Measurements from ENCODE around the gene NPHP4.

GRCh38 chr1:5843521-5844096 is 148.6 kb downstream of the NPHP4 start:
- TF ChIP-seq, protein P1, sequence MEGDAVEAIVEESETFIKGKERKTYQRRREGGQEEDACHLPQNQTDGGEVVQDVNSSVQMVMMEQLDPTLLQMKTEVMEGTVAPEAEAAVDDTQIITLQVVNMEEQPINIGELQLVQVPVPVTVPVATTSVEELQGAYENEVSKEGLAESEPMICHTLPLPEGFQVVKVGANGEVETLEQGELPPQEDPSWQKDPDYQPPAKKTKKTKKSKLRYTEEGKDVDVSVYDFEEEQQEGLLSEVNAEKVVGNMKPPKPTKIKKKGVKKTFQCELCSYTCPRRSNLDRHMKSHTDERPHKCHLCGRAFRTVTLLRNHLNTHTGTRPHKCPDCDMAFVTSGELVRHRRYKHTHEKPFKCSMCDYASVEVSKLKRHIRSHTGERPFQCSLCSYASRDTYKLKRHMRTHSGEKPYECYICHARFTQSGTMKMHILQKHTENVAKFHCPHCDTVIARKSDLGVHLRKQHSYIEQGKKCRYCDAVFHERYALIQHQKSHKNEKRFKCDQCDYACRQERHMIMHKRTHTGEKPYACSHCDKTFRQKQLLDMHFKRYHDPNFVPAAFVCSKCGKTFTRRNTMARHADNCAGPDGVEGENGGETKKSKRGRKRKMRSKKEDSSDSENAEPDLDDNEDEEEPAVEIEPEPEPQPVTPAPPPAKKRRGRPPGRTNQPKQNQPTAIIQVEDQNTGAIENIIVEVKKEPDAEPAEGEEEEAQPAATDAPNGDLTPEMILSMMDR (IDR thresholded peaks at IDR 0.05; ENCODE audit: extremely low read depth in 1 of 2, insufficient read depth in 1 of 2, low read depth in 1 of 2, low read length in 2 of 2) = no peak
- TF ChIP-seq FOS (IDR thresholded peaks at IDR 0.05; ENCODE audit: borderline replicate concordance, insufficient read depth, low read length) = no peak
- no peak for TF ChIP-seq POLR2A (IDR thresholded peaks at IDR 0.05; ENCODE audit: low read depth, low read length)
- TF ChIP-seq POLR2AphosphoS5 (IDR thresholded peaks at IDR 0.05; ENCODE audit: insufficient read depth, low read depth, low read length) = no peak
- TF ChIP-seq EZH2 (IDR thresholded peaks at IDR 0.05; ENCODE audit: borderline replicate concordance, low read depth, low read length, severe bottlenecking) = no peak
- no peak for TF ChIP-seq MAX (IDR thresholded peaks at IDR 0.05; ENCODE audit: insufficient read depth, insufficient read length)

All from endothelial cell of umbilical vein (primary cell).